Stimulated activated CD4-positive, alpha-beta T cell treated with anti-CD3 and anti-CD28 coated beads, Interleukin-4, amount 100 ng/mL, for 4 hours (primary cell): ENCODE measurements around the gene PTPN2.
"Not testable (repeated sequence)": the region's sequence is repeated elsewhere in the genome, so short reads cannot be mapped to it uniquely, and the experiment has no call there.

Source experiments
- DNase-seq, 2 experiments: peaks; one replicate each; pipeline ENCODE4 v3.0.0-alpha.2; 2020

PTPN2 gene

GRCh38 chr18:12883684-12884405 lies at the start of gene PTPN2:
Gene PTPN2 (minus strand): TSS chr18:12884237. CDS start chr18:12884141, 96 bp downstream.
- peak; percentile 85 to 92 for DNase-seq

DNA sequence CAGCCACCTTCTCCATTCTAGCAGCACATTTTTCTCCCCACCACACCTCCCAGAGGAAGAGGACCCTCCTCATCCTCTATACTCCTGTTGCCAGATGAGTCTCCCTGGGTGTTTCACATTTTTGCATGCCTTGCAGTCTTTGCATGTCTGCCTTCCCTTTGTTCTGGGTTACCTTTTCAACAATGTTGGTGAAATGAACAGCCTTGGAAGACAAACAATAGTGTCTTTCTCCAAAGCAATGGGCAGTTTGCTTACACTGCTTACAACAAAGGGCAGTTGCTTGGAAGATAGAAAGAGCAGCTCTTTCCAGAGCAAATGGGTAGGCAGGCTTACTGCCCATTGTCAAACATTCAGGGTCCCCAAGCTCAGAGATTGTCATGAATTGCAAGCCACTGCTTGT lies 49.3 kb upstream of the PTPN2 start:
- DNase-seq = no peak

- DNase-seq = no peak
Measured at GRCh38 chr18:12930908-12931307, 46.9 kb upstream of the PTPN2 start.

DNA sequence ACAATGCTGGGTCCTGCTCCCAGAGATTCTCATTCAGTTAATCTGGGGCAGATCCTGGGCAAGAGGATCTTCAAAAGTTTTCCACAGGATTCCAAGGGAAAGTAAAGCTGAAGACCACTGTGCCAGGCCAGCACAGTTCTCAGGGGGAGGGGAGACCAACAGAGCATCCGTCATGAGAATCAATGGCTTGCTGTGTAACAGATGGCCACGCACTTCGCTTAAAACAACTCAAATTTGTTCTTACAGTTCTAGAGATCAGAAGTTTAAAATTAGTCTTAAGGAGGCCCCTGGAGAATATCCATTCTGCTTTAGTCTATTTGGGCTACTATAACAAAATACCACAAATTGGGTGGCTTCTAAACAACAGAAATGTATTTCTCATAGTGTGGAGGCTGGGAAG lies 46.3 kb upstream of the PTPN2 start:
- DNase-seq = no peak

DNA sequence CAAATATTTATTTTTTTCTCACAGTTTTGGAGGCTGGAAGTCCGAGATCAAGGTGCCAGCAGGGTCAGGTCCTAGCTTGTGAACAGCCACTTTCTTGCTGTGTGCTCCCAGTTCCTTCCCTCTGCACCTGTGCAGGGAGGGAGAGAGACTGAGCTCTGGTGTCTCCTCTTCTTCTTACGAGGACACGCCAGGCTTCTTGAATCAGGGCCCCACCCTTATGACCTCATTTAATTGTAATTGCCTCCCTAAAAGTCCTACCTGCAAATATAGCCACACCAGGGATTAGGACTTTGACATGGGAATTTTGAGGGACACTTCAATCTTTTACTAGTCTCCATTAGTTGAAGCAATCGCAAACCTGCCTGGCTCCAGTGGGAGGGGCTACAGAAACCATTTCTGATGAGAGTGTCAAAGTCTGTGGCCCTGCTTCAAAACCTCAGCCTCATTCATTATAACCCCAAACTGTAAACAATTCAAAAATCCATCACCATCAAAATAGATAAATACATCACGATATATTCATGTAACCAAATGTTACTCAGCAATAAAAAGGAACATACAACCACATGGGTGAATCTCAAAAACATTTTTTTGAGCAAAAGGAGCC lies 45.5 kb upstream of the PTPN2 start:
- DNase-seq = no peak

DNA sequence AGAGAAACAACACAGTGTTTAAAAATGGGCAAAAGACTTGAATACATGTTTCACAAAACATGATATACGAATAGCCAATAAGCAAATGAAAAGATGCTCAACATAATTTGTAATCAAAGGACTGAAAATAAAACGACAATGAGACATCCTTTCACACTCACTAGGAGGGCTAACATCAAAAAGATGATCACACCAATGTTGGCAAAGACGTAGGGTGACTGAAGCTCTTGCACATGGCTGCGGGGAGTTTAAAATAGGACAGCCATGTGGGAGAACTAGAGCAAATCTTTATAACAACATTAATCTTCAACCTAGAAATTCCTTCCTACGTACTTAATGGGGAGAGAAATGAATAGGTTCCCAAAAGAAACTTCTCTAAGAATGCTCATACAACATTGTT lies 44.6 kb upstream of the PTPN2 start:
- no peak for DNase-seq

DNA sequence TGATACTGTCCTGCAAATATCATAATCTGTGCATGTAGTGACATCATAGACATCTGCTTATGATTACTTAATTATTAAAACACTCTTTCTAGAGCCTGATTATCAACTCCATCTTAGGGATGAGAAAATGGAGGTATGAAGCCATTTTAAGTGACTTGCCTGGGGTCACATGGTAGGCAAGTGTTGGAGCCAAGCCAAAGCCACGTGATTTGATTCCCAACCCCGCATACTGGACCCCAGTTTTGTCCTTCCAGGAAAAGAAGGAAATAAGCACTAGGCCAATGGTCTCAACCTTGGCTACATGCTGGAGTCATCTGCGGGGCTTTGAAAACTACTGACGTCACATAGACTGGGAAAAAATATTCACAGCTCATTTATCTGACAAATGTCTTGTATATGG lies 44.2 kb upstream of the PTPN2 start:
- no peak for DNase-seq

DNA sequence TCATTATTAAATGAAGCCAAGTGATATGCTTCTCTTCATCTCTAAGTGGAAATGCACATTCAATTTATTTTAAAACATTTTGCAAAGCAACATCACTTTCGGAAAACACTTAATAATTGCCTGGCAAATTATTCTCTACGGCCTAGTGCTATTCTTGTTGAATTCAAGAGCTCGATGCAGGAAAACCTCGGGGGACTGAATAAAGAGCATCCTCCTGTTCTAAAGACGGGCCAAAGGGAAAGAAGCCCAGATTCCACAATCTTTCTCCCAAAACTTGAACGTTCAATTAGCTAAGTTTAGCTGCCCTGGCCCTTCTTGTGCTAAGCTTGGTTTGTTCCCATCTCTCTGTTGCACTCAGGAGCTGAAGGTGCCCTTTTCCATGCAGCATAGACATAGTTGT lies 40.6 kb upstream of the PTPN2 start:
- DNase-seq = no peak

GRCh38 chr18:12922266-12922665 lies 38.2 kb upstream of the PTPN2 start:
- no peak for DNase-seq

GRCh38 chr18:12921178-12921577 lies 37.1 kb upstream of the PTPN2 start:
- no peak for DNase-seq

- DNase-seq = no peak
Measured at GRCh38 chr18:12911929-12912703, 28.1 kb upstream of the PTPN2 start.

- DNase-seq = peak; percentile 52 to 58
Measured at GRCh38 chr18:12911025-12911928, 27.2 kb upstream of the PTPN2 start.

- DNase-seq = no peak
Measured at GRCh38 chr18:12908706-12909105, 24.7 kb upstream of the PTPN2 start.

GRCh38 chr18:12907258-12907925 lies 23.4 kb upstream of the PTPN2 start:
- DNase-seq = no peak

- no peak for DNase-seq
Measured at GRCh38 chr18:12906773-12907172, 22.7 kb upstream of the PTPN2 start.

DNA sequence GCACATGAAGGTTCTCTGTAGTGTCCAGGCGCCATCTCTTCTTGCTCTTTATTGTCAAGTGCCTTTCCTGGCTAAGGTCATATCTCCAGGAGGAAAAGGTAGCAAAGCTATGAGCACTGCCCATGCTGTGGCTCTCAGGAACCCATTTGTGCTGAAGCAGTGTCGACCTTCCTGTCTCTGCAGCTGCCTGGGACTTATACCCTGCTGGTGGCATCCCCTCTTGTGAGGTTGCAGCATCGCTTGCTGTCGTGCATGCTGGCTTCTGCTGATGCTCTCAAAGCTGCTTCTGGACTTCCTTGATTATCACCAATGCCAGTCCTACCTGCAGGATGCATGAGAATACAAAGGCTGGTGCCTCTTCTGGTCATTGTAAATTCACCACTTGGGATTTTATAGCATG lies 22.1 kb upstream of the PTPN2 start:
- DNase-seq = no peak

- peak; percentile 43 to 50 for DNase-seq
Measured at GRCh38 chr18:12904012-12904516, 20.0 kb upstream of the PTPN2 start.

DNA sequence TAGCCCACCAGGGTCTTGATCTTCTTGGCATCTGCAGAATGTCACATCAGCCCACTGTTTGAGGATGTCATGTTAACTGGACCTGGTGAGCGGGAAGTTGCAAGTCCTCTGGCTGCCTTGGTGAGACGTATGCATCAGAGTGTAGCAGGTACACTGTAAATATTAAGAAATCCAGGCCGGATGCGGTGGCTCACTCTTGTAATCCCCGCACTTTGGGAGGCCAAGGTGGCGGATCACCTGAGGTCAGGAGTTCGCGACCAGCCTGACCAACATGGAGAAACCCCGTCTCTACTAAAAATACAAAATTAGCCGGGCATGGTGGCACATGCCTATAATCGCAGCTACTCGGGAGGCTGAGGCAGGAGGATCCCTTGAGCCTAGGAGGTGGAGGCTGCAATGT lies 17.2 kb upstream of the PTPN2 start:
- DNase-seq = not testable (repeated sequence)

GRCh38 chr18:12896784-12897333 lies 12.8 kb upstream of the PTPN2 start:
- not testable (repeated sequence) for DNase-seq

DNA sequence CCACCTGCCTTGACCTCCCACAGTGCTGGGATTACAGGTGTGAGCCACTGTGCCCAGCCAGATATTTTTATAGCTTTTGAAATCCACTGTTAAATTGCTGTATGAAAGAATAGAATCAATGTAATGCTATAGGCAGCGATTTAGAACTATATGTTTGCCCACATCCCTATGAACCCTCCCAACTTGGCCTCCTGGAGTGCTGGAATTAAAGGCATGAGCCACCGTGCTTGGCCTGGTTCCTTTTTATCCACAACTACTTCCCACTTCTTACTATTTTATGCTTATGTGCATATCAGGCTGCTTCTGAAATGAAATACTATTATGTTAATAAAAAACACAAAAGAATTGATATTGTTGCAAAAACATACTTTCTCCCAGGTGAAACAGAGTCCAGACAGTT lies 11.6 kb upstream of the PTPN2 start:
- DNase-seq = no peak

DNA sequence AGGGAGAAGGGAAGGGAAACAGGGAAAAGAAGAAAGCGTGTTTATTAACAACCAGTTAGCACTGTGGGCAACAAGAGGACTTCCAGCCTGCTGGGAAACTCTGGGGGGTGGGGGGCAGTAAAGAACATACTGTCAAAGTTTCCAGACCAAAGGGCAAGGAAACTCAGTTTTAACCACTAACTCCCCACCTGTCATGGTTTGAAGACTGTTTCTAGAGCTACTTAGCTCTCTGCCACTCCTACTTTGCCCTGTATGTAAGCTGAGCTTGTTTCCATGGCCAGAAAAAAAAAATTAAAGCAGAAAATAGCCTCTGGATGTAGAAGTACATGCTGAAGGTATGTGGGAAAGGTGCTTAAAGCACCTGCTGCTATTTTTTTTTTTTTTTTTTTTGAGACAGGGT lies 11.0 kb upstream of the PTPN2 start:
- DNase-seq = no peak

- DNase-seq = no peak
Measured at GRCh38 chr18:12891561-12891960, 7.5 kb upstream of the PTPN2 start.
